ENCODE data around the gene RPS6KA2.

Gene RPS6KA2

GRCh38 chr6:166459272-166459671 lies 167.8 kb downstream of the RPS6KA2 start:
- no peaks in the 10 kb centered on the region for H3K9me3 ChIP-seq (ENCODE audit: insufficient read depth, low read length, severe bottlenecking)
- TF ChIP-seq CTCF (IDR thresholded peaks at IDR 0.05; ENCODE audit: borderline replicate concordance, extremely low read depth, low read length, poor library complexity, severe bottlenecking) = no peak
- TF ChIP-seq EZH2 (IDR thresholded peaks at IDR 0.05; ENCODE audit: borderline replicate concordance, low read depth, low read length, severe bottlenecking) = no peak
- ATAC-seq (ENCODE audit: insufficient read depth, low read depth) = no peak
- H3K79me2 ChIP-seq (ENCODE audit: insufficient read depth, low read length) = no peaks in the 10 kb centered on the region
- no peaks in the 10 kb centered on the region for H4K20me1 ChIP-seq (ENCODE audit: insufficient read depth, low read length)
- no peak overlapping the region for H3K4me2 ChIP-seq (ENCODE audit: insufficient read depth, low read length)
- H3K9ac ChIP-seq (ENCODE audit: low read depth, low read length) = no peak overlapping the region
- H3K4me1 ChIP-seq (ENCODE audit: insufficient read depth, low read length) = no peaks in the 10 kb centered on the region
- H3K27me3 ChIP-seq (ENCODE audit: insufficient read depth, low read length, poor library complexity) = no peaks in the 10 kb centered on the region
- H2AFZ ChIP-seq (ENCODE audit: low read depth, low read length) = no peak overlapping the region
- no peak overlapping the region for H3K27ac ChIP-seq (ENCODE audit: low read length)
- no peak overlapping the region for H3K4me3 ChIP-seq (ENCODE audit: low read depth in 1 of 2, low read length in 2 of 2)
- no peaks in the 10 kb centered on the region for H3K36me3 ChIP-seq (ENCODE audit: insufficient read depth, low read length)
- no peak for DNase-seq

GRCh38 chr6:166456395-166457156 lies 170.5 kb downstream of the RPS6KA2 start:
- H3K9ac ChIP-seq (ENCODE audit: low read depth, low read length) = no peak overlapping the region
- TF ChIP-seq EZH2 (IDR thresholded peaks at IDR 0.05; ENCODE audit: borderline replicate concordance, low read depth, low read length, severe bottlenecking) (no peak), CTCF (IDR thresholded peaks at IDR 0.05; ENCODE audit: borderline replicate concordance, extremely low read depth, low read length, poor library complexity, severe bottlenecking) (peak; percentile 30)
- H3K9me3 ChIP-seq (ENCODE audit: insufficient read depth, low read length, severe bottlenecking) = no peaks in the 10 kb centered on the region
- ATAC-seq (ENCODE audit: insufficient read depth, low read depth) (no peak), DNase-seq (no peak)
- no peaks in the 10 kb centered on the region for H4K20me1 ChIP-seq (ENCODE audit: insufficient read depth, low read length)
- H3K4me2 ChIP-seq (ENCODE audit: insufficient read depth, low read length) = no peak overlapping the region
- no peaks in the 10 kb centered on the region for H3K27me3 ChIP-seq (ENCODE audit: insufficient read depth, low read length, poor library complexity)
- no peak overlapping the region for H3K27ac ChIP-seq (ENCODE audit: low read length)
- H3K36me3 ChIP-seq (ENCODE audit: insufficient read depth, low read length) = no peaks in the 10 kb centered on the region
- H3K79me2 ChIP-seq (ENCODE audit: insufficient read depth, low read length) = no peaks in the 10 kb centered on the region
- H3K4me3 ChIP-seq (ENCODE audit: low read depth in 1 of 2, low read length in 2 of 2) = no peak overlapping the region
- no peaks in the 10 kb centered on the region for H3K4me1 ChIP-seq (ENCODE audit: insufficient read depth, low read length)
- H2AFZ ChIP-seq (ENCODE audit: low read depth, low read length) = no peak overlapping the region

- H3K9me3 ChIP-seq (ENCODE audit: insufficient read depth, low read length, severe bottlenecking) = peaks cover 6% of the 10 kb centered on the region
- no peaks in the 10 kb centered on the region for H3K36me3 ChIP-seq (ENCODE audit: insufficient read depth, low read length)
- H2AFZ ChIP-seq (ENCODE audit: low read depth, low read length) = no peak overlapping the region
- no peaks in the 10 kb centered on the region for H3K4me1 ChIP-seq (ENCODE audit: insufficient read depth, low read length)
- H3K4me3 ChIP-seq (ENCODE audit: low read depth in 1 of 2, low read length in 2 of 2) = no peak overlapping the region
- TF ChIP-seq CTCF (IDR thresholded peaks at IDR 0.05; ENCODE audit: borderline replicate concordance, extremely low read depth, low read length, poor library complexity, severe bottlenecking) (no peak), EZH2 (IDR thresholded peaks at IDR 0.05; ENCODE audit: borderline replicate concordance, low read depth, low read length, severe bottlenecking) (no peak)
- no peak overlapping the region for H3K27ac ChIP-seq (ENCODE audit: low read length)
- H3K4me2 ChIP-seq (ENCODE audit: insufficient read depth, low read length) = no peak overlapping the region
- no peak for DNase-seq
- H4K20me1 ChIP-seq (ENCODE audit: insufficient read depth, low read length) = no peaks in the 10 kb centered on the region; the same call in 1 of the 2 replicates
- H3K9ac ChIP-seq (ENCODE audit: low read depth, low read length) = no peak overlapping the region
- H3K79me2 ChIP-seq (ENCODE audit: insufficient read depth, low read length) = no peaks in the 10 kb centered on the region
- no peaks in the 10 kb centered on the region for H3K27me3 ChIP-seq (ENCODE audit: insufficient read depth, low read length, poor library complexity)
- ATAC-seq (ENCODE audit: insufficient read depth, low read depth) = no peak
These were observed 172.1 kb downstream of the RPS6KA2 start for GRCh38 chr6:166454692-166455515.
